H54 (cell line): ENCODE measurements around the gene VAV3.
"Not testable (repeated sequence)": the region's sequence is repeated elsewhere in the genome, so short reads cannot be mapped to it uniquely, and the experiment has no call there.

Experiments used
- DNase-seq: peaks from one replicate; pipeline ENCODE4 v3.0.0; 2011; ENCODE audit warnings: low spot score, mixed read lengths; ENCODE audit not compliant: insufficient read length
- FAIRE-seq: peaks from 3 replicates; lab custom pipeline; 2011; peaks lifted over from hg19 to GRCh38; lab: Jason Lieb, UNC
- POLR2A ChIP-seq: IDR thresholded peaks from 2 replicates; pipeline ENCODE4 v1.6.1; 2011; ENCODE audit warnings: low read depth, mild to moderate bottlenecking, low read length

VAV3 gene

GRCh38 chr1:107740579-107740978 lies 224.4 kb downstream of the VAV3 start:
- DNase-seq = no peak
- FAIRE-seq = no peak
- no peak for TF ChIP-seq POLR2A

GRCh38 chr1:107739651-107740050 lies 225.3 kb downstream of the VAV3 start:
- DNase-seq (no peak), FAIRE-seq (no peak)
- no peak for TF ChIP-seq POLR2A

GRCh38 chr1:107739201-107739600 lies 225.8 kb downstream of the VAV3 start:
- FAIRE-seq = no peak
- TF ChIP-seq POLR2A = no peak

GRCh38 chr1:107733401-107733800 lies 231.6 kb downstream of the VAV3 start:
- FAIRE-seq, DNase-seq: not testable (repeated sequence)

More at GRCh38 chr1:107739201-107739600, 225.8 kb downstream of the VAV3 start:
- no peak for DNase-seq

- TF ChIP-seq POLR2A = no peak
- DNase-seq = no peak
- FAIRE-seq = no peak
Observed at GRCh38 chr1:107727866-107728265, 237.1 kb downstream of the VAV3 start.

- TF ChIP-seq POLR2A = no peak
- FAIRE-seq (no peak), DNase-seq (no peak)
Observed at GRCh38 chr1:107726860-107727259, 238.1 kb downstream of the VAV3 start.

- no peak for FAIRE-seq
- no peak for TF ChIP-seq POLR2A
- no peak for DNase-seq
Observed at GRCh38 chr1:107724648-107725047, 240.3 kb downstream of the VAV3 start.

GRCh38 chr1:107720210-107720609 lies 244.8 kb downstream of the VAV3 start:
- not testable (repeated sequence) for DNase-seq, FAIRE-seq

- no peak for TF ChIP-seq POLR2A
- DNase-seq (no peak), FAIRE-seq (no peak)
Observed at GRCh38 chr1:107710005-107710404, 255.0 kb downstream of the VAV3 start.

GRCh38 chr1:107707111-107707510 lies 257.9 kb downstream of the VAV3 start:
- FAIRE-seq = no peak
- no peak for TF ChIP-seq POLR2A
- DNase-seq = no peak

GRCh38 chr1:107706182-107706581 lies 258.8 kb downstream of the VAV3 start:
- no peak for TF ChIP-seq POLR2A
- FAIRE-seq (no peak), DNase-seq (no peak)

- no peak for DNase-seq
- no peak for FAIRE-seq
- no peak for TF ChIP-seq POLR2A
Observed at GRCh38 chr1:107704911-107705310, 260.1 kb downstream of the VAV3 start.

GRCh38 chr1:107702946-107703571 lies 261.9 kb downstream of the VAV3 start:
- TF ChIP-seq POLR2A = no peak
- DNase-seq = no peak
- FAIRE-seq = no peak

GRCh38 chr1:107700651-107701050 lies 264.3 kb downstream of the VAV3 start:
- not testable (repeated sequence) for FAIRE-seq, DNase-seq

GRCh38 chr1:107698161-107698560 lies 266.8 kb downstream of the VAV3 start:
- DNase-seq = no peak
- no peak for FAIRE-seq
- TF ChIP-seq POLR2A = no peak
